Esophagus squamous epithelium (tissue), 5 donors: ENCODE data around the gene CGNL1. TPM values are rescaled to one million over a fixed set of nuclear protein-coding genes. Genes with fewer than 3 reads are reported as not detected.

ENCODE experiments used
- DNase-seq: peaks from one replicate; lab custom pipeline; 2025; lab: John Stamatoyannopoulos, UW
- H3K27ac ChIP-seq, 4 donors: fragments of 200-600 bp; sonication (generic); one replicate each; pipeline ENCODE4 v1.5.1; 2016 to 2019; ENCODE audit warnings: mild to moderate bottlenecking in 1 of 4
- H3K27me3 ChIP-seq, 4 donors: fragments of 200-600 bp; sonication (generic); 1 replicate in 3 of 4; 2 replicates in 1 of 4; pipeline versions ENCODE4 v1.5.1 to v1.6.0; 2017 to 2021; ENCODE audit warnings: antibody characterized with exemption in 1 of 4
- H3K36me3 ChIP-seq, 3 donors: fragments of 200-600 bp; sonication (generic); one replicate each; pipeline ENCODE4 v1.5.1; 2016 to 2019
- H3K4me1 ChIP-seq, 3 donors: fragments of 200-600 bp; sonication (generic); one replicate each; pipeline ENCODE4 v1.5.1; 2017 to 2019
- H3K4me3 ChIP-seq, 4 donors: fragments of 200-600 bp; sonication (generic); 1 replicate in 3 of 4; 2 replicates in 1 of 4; pipeline ENCODE4 v1.5.1; 2016 to 2019; ENCODE audit warnings: mild to moderate bottlenecking in 2 of 4, moderate library complexity in 1 of 4
- H3K9me3 ChIP-seq, 3 donors: fragments of 200-600 bp; sonication (generic); one replicate each; pipeline ENCODE4 v1.5.1; 2016 to 2019
- POLR2A ChIP-seq, 4 donors: fragments of 450-650 bp; IDR thresholded peaks; one replicate each; pipeline ENCODE4 v1.6.1; 2017; ENCODE audit warnings: antibody characterized with exemption in 4 of 4, mild to moderate bottlenecking in 4 of 4, moderate library complexity in 3 of 4
- WGBS, 2 donors: methylation state at CpG; one replicate each; pipeline ENCODE4 v1.1.5; 2018; 5-methylcytosine and 5-hydroxymethylcytosine counted together
- intact Hi-C: fragments of 100-400 bp; cut with DNase I; formaldehyde crosslinking; loops from one replicate; pipeline ENCODE4 v1.15.0; 2022
- small RNA-seq, 4 donors: library from RNA; depleted of rRNA; stranded (forward); fragments of <200 nt; gene quantifications; one replicate each; pipeline ENCODE3, GENCODE V24; 2016
- total RNA-seq, 4 donors: library from RNA; depleted of rRNA; stranded (reverse); fragments of >200 nt; gene quantifications; one replicate each; pipeline ENCODE4 v1.1.0, GENCODE V29; 2016
- TF ChIP-seq, protein P1 (sequence below), 6 experiments: fragments of 450-650 bp in 4 of 6; fragments of 200-600 bp in 2 of 6; sonication (generic) in 2 of 6; IDR thresholded peaks; one replicate each; pipeline ENCODE4 v1.5.1; 2016 to 2019; ENCODE audit warnings: antibody characterized with exemption in 6 of 6, mild to moderate bottlenecking in 4 of 6, moderate library complexity in 4 of 6
- donor health status: DM: yes; HTN: yes; CAD: no.

Gene CGNL1
- total RNA-seq, 4 donors from 2014 or later, result 3.8 to 14.7 (median 8.8) TPM

DNA sequence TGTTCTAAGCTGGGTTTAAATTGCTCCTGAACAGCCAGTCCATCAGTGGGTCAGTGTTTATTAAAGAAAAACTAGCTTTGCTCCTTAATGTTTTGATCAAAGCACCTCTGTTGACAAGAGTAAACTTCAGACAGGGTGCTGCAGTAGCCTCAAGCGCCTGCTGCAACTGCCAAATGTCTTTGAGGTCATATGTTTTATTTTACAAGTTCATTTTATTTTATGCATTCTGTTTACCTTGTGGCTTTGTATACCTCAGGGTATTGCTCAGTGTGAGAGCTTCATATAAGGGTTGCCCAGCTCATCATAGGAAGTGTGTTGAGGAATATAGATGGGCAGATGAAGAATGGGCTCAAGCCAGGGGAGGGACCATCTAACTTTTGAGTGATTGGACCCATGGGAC is 223.9 kb downstream of the CGNL1 start:
- Histone ChIP-seq H3K27me3 (no peaks in the 10 kb centered on the region), H3K27ac (no peak overlapping the region), H3K9me3 (no peaks in the 10 kb centered on the region), H3K36me3 (peaks cover 0 to 10% (median 0%) of the 10 kb centered on the region in 3 donors), H3K4me3 (no peak overlapping the region), H3K4me1 (peaks cover 0 to 30% (median 0%) of the 10 kb centered on the region in 3 donors)
- TF ChIP-seq POLR2A (IDR thresholded peaks at IDR 0.05), result no peak
- TF ChIP-seq, protein P1, sequence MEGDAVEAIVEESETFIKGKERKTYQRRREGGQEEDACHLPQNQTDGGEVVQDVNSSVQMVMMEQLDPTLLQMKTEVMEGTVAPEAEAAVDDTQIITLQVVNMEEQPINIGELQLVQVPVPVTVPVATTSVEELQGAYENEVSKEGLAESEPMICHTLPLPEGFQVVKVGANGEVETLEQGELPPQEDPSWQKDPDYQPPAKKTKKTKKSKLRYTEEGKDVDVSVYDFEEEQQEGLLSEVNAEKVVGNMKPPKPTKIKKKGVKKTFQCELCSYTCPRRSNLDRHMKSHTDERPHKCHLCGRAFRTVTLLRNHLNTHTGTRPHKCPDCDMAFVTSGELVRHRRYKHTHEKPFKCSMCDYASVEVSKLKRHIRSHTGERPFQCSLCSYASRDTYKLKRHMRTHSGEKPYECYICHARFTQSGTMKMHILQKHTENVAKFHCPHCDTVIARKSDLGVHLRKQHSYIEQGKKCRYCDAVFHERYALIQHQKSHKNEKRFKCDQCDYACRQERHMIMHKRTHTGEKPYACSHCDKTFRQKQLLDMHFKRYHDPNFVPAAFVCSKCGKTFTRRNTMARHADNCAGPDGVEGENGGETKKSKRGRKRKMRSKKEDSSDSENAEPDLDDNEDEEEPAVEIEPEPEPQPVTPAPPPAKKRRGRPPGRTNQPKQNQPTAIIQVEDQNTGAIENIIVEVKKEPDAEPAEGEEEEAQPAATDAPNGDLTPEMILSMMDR (IDR thresholded peaks at IDR 0.05), result no peak
- intact Hi-C loops, result no loop called here
- 80 to 82% methylated on average over 1 of the region's 1 CpG for WGBS, 2 donors
- DNase-seq, result no peak

Small RNA genes within 50 kb of the gene (small RNA-seq; reads per million reads assigned to genes)
- 0 reads per million in 4 donors for gene RNU6-844P

Other genes starting within 250 kb of the CGNL1 start
- gene MYZAP, start 215.4 kb downstream of the CGNL1 start, total RNA-seq, result 10 to 100 TPM; 21.2 to 36.0 (median 26.5) TPM